Upper lobe of right lung (tissue), 1 donor: ENCODE data around the gene EXOC4. TPM values are rescaled to one million over a fixed set of nuclear protein-coding genes. Genes with fewer than 3 reads are reported as not detected.

ENCODE experiments used
- ATAC-seq: fragments of 200-7000 bp; cut with Tn5 transposase; one replicate; pipeline ENCODE4 v1.9.1; 2020; ENCODE audit warnings: mild to moderate bottlenecking, moderate library complexity
- DNase-seq: peaks from one replicate; pipeline ENCODE4 v3.0.0-alpha.2; 2020
- H3K27ac ChIP-seq: fragments of 200-600 bp; one replicate; pipeline ENCODE4 v1.8.0; 2022
- H3K27me3 ChIP-seq: fragments of 200-600 bp; one replicate; pipeline ENCODE4 v1.8.0; 2022; ENCODE audit warnings: mild to moderate bottlenecking
- H3K36me3 ChIP-seq: fragments of 200-600 bp; one replicate; pipeline ENCODE4 v1.8.0; 2022
- H3K4me1 ChIP-seq: fragments of 200-600 bp; one replicate; pipeline ENCODE4 v1.8.0; 2022
- H3K4me3 ChIP-seq: fragments of 200-600 bp; one replicate; pipeline ENCODE4 v1.8.0; 2022; ENCODE audit warnings: mild to moderate bottlenecking
- H3K9me3 ChIP-seq: fragments of 200-600 bp; one replicate; pipeline ENCODE4 v1.8.0; 2022
- intact Hi-C: fragments of 100-400 bp; cut with DNase I; formaldehyde crosslinking; loops from one replicate; pipeline ENCODE4 v1.11.0; 2022
- total RNA-seq: library from RNA; stranded (reverse); fragmentation: NEBNext Ultra II Directional; extraction: Animal tissue kit (Norgen Biotek cat#: 25700); gene quantifications from one replicate; pipeline ENCODE4 v1.2.1, GENCODE V29; 2021
- TF ChIP-seq, protein P1 (sequence below): fragments of 200-600 bp; IDR thresholded peaks from one replicate; pipeline ENCODE4 v1.8.0; 2022; ENCODE audit warnings: antibody characterized with exemption
- donor health status: DM: no; HTN: yes; CAD: no; lungs with severe emphysema.

Gene EXOC4
- total RNA-seq, 1 donor from 2014 or later: 73.5 TPM

DNA sequence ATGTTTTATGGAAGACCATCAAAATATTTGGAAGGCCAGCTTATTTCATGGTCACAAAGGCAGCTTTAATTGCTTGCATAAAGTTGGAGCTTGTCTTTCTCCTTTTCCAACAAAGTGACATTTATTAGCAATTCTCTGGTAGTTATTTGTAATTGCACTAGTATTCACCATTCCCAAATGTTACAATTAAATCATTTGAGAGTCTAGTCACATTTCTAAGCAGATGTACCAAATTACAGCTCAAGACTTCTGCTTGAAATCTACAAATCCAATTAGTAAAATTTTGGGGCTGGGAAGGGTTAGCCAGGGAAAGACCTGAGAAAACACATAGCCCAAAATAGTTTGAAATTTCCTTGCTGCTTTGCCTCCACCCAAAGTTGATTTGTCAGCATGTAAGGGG, 498.2 kb downstream of the EXOC4 start:
- no peak overlapping the region for H3K27ac ChIP-seq
- ATAC-seq (no peak), DNase-seq (no peak)
- TF ChIP-seq, protein P1, sequence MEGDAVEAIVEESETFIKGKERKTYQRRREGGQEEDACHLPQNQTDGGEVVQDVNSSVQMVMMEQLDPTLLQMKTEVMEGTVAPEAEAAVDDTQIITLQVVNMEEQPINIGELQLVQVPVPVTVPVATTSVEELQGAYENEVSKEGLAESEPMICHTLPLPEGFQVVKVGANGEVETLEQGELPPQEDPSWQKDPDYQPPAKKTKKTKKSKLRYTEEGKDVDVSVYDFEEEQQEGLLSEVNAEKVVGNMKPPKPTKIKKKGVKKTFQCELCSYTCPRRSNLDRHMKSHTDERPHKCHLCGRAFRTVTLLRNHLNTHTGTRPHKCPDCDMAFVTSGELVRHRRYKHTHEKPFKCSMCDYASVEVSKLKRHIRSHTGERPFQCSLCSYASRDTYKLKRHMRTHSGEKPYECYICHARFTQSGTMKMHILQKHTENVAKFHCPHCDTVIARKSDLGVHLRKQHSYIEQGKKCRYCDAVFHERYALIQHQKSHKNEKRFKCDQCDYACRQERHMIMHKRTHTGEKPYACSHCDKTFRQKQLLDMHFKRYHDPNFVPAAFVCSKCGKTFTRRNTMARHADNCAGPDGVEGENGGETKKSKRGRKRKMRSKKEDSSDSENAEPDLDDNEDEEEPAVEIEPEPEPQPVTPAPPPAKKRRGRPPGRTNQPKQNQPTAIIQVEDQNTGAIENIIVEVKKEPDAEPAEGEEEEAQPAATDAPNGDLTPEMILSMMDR: no peak
- no peak overlapping the region for H3K4me3 ChIP-seq
- no peaks in the 10 kb centered on the region for H3K4me1 ChIP-seq
- no peaks in the 10 kb centered on the region for H3K36me3 ChIP-seq
- no peaks in the 10 kb centered on the region for H3K27me3 ChIP-seq
- no peaks in the 10 kb centered on the region for H3K9me3 ChIP-seq
- intact Hi-C loops: no loop called here

DNA sequence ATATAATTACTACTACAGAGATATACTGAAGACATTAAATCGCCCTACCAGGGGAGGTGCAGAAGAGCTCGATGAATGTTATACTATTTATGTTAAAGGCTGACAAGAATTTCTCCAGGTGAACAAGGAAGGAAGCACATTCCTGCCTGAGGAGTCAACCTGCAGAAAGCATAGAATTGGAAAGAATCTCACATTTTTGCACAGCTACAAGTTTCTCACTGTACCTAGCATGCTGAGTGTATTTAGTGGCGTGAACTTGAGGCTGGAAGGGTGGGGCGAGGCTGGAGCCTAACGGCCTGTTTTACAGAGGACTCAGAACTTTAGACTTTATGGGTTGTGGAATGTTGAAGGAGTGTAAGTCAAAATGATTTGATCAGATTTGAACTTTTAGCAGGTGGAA, 500.6 kb downstream of the EXOC4 start:
- no peaks in the 10 kb centered on the region for H3K27me3 ChIP-seq
- TF ChIP-seq, protein P1: no peak
- ATAC-seq (no peak), DNase-seq (no peak)
- no peaks in the 10 kb centered on the region for H3K9me3 ChIP-seq
- no peak overlapping the region for H3K27ac ChIP-seq
- intact Hi-C loops: no loop called here
- no peaks in the 10 kb centered on the region for H3K36me3 ChIP-seq
- no peaks in the 10 kb centered on the region for H3K4me1 ChIP-seq
- H3K4me3 ChIP-seq: no peak overlapping the region

DNA sequence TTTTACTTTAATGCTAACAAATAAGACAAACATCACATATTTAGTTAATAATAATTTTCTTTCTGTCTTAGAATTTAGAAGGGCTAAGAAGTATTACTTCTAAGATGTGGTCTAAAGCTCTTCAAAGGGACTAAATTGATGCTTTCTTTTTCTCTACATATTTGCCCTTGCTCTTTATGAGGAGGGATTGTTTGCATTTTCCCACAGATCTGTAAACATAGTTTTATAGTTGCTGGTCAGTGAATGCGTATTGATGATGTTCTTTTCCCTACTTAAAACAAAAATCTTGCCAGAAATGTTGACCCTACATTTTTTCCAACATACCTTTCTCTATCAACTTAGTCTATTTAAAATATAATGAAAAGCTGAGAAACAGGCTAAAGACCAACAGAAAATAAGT, 501.8 kb downstream of the EXOC4 start:
- Histone ChIP-seq H3K9me3 (no peaks in the 10 kb centered on the region), H3K27me3 (no peaks in the 10 kb centered on the region), H3K4me1 (no peaks in the 10 kb centered on the region), H3K27ac (no peak overlapping the region), H3K36me3 (no peaks in the 10 kb centered on the region), H3K4me3 (no peak overlapping the region)
- ATAC-seq (no peak), DNase-seq (no peak)
- intact Hi-C loops: no loop called here
- TF ChIP-seq, protein P1: no peak

DNA sequence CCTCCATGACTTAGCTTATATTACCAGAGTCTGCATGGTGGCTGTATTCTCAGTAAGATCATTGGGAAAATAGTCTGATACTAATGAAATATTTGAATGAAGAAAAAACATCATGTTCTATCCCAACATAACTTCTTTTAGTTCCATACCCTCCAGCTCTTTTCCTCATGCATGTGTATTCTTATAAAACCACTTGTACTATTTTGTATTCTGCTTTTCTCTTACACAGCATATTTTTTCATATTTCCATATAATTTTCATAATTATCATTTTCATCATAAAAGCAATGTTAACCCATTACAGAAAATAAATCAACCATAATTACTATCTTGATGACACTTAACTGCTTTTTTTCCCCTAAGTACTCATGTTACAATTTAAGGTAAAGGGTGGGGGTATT, 503.0 kb downstream of the EXOC4 start:
- no peak overlapping the region for H3K27ac ChIP-seq
- TF ChIP-seq, protein P1: no peak
- H3K36me3 ChIP-seq: no peaks in the 10 kb centered on the region
- H3K4me3 ChIP-seq: no peak overlapping the region
- intact Hi-C loops: no loop called here
- ATAC-seq (no peak), DNase-seq (no peak)
- no peaks in the 10 kb centered on the region for H3K9me3 ChIP-seq
- H3K4me1 ChIP-seq: no peaks in the 10 kb centered on the region
- H3K27me3 ChIP-seq: no peaks in the 10 kb centered on the region

DNA sequence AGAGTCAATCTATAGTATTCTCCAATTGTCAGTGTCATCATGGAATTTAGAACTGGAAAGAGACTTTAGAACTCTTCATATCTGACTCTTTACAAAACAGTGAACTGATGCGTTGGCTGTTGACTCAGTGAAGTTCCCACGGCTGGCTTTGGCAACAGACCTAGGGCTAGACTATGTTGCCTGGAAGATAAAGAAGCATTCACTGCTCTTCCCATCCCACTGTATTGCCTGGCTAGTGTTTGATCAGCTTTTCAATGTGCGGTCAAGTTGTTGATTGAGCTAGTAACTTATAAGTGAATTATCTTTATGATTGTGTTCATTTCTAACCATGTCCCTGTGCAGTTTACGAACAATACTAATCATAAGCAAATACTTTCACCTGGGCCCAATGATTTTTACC, 508.6 kb downstream of the EXOC4 start:
- H3K4me3 ChIP-seq: no peak overlapping the region
- DNase-seq (no peak), ATAC-seq (no peak)
- intact Hi-C loops: no loop called here
- H3K27ac ChIP-seq: no peak overlapping the region
- H3K36me3 ChIP-seq: no peaks in the 10 kb centered on the region
- TF ChIP-seq, protein P1: no peak
- no peaks in the 10 kb centered on the region for H3K9me3 ChIP-seq
- H3K27me3 ChIP-seq: no peaks in the 10 kb centered on the region
- no peaks in the 10 kb centered on the region for H3K4me1 ChIP-seq

DNA sequence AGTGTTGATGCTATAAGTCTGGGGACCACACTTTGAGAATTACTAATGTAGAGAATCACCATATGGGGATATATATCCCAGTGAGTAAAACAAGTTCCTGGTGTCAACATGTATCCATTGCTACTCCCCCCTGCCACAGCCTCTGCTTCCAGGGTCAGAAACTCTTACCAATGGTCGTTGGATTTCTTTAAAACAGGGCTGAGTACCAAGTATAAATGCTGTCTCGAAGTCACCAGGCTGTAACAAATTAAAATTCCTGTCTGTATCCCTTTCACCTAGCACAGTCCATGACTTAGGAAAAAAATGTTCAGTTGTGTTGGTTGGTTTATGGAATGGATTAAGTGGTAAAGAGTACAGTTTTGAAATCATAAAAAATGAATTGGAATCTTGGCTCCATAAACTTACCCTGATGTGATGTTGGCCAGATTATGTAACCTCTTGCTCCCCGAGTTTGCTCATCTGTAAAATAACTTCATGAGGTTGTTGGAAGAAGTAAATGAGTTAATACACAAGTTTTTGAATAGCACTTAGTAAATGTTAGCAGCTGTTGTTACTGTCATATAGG, 510.3 kb downstream of the EXOC4 start:
- no peak for ATAC-seq
- no peak for DNase-seq
- TF ChIP-seq, protein P1: no peak
- intact Hi-C loops: no loop called here
- Histone ChIP-seq H3K9me3 (no peaks in the 10 kb centered on the region), H3K27ac (no peak overlapping the region), H3K4me1 (no peaks in the 10 kb centered on the region), H3K36me3 (no peaks in the 10 kb centered on the region), H3K27me3 (no peaks in the 10 kb centered on the region), H3K4me3 (no peak overlapping the region)
